Stimulated activated CD8-positive, alpha-beta memory T cell treated with anti-CD3 and anti-CD28 coated beads, Interleukin-15, amount 100 ng/mL, for 48 hours (primary cell): ENCODE data around the gene SRPRA.
A peak's percentile ranks its signal among the peaks of the same experiment; 100 is the strongest.
"Not testable (repeated sequence)": the region's sequence is repeated elsewhere in the genome, so short reads cannot be mapped to it uniquely, and the experiment has no call there.

Experiments
- DNase-seq, 2 donors: peaks; one replicate each; pipeline ENCODE4 v3.0.0-alpha.2; 2020; ENCODE audit warnings: low read depth in 2 of 2

Gene SRPRA

GRCh38 chr11:126282736-126283591 lies 14.3 kb upstream of the SRPRA start, which contains the start of gene TIRAP:
Gene TIRAP, plus strand, starts transcription at chr11:126283093. Its CDS starts 7,802 bp downstream, at chr11:126290895.
- peak; percentile 28 to 34 for DNase-seq

- DNase-seq: no peak
Measured at GRCh38 chr11:126282361-126282735, 13.7 kb upstream of the SRPRA start.

DNA sequence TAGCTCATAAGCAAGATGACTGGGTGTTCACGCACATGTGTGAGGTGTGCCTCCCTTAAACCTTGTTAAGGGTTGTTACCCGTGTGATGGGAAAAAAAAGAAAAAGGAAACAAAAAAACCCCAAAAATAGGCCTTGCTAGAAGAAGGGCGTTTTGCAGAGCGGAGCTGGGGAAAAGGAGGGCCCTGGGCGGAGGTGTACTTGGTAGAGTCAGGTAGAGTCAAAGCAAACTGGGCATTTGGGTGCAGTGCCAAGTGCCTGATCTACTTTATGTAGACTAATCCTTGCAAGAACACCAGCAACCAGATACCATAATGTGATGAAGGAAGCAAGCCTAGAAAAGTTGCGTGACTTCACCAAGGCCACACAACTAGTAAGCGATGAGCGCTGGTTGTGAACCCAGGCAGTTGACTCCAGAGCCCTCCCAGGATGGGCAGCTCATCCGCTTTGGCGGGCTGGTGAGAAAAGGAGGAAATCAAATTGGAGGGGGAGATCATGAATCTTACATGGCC lies 13.0 kb upstream of the SRPRA start:
- no peak for DNase-seq

DNA sequence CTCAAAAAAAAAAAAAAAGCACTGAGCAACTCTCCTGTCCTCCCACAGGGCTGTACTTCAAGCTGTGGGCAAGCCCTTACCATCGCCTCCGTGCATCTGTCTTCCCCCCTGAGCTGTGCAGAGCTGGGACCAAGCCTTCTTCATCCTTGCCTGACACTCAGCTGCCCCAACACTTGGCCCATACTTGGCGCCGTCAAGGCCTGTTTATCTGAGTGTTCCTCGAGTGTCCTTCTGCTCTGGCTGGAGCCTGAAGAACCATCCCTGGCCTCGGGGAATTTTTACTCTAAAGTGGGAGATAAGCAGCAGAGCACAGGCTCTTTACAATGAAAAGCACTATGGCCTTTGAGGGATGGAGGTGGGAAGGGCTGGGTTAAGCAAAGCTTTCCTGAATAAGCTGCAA lies 12.6 kb upstream of the SRPRA start:
- no peak for DNase-seq

DNA sequence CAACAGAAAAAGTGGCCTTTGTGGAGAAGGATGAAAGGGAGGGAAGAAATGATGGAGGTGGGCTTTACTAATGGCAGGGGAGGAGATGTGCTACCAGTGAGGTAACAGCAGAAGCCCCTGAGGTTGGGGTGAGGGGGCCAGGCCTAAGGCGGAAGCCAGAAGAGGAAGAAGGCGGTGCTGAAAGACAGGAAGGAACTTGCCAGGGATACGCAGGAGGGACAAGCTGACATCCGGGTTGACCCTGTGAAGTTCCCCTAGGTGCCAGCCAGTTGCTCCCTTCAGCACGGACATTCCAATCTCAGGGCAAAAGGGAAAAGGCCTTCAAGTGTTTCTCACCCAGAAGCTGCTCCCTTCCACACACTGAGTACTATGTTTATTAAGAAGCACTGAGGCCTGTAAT lies 11.9 kb upstream of the SRPRA start:
- DNase-seq: no peak

- no peak for DNase-seq
Measured at GRCh38 chr11:126279191-126279590, 10.5 kb upstream of the SRPRA start.

DNA sequence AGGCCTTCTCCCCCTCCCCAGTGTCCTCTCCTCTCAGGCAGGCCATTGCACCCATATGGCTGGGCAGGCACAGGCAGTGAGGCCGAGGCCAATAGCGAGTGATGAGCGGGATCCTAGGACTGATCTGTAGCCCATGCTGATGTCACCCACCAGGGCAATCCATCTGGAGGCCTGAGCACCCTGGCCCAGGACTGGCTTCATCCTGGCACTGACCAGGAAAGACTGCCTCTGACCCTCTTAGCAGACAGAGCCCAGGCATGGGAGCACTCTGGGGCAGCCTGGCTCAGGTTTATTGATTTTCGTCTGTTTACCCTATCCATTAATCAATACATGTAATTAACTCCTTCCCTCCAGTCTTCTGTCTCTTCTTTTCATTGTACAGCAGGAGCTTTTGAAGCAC lies 9.1 kb upstream of the SRPRA start:
- no peak for DNase-seq

DNA sequence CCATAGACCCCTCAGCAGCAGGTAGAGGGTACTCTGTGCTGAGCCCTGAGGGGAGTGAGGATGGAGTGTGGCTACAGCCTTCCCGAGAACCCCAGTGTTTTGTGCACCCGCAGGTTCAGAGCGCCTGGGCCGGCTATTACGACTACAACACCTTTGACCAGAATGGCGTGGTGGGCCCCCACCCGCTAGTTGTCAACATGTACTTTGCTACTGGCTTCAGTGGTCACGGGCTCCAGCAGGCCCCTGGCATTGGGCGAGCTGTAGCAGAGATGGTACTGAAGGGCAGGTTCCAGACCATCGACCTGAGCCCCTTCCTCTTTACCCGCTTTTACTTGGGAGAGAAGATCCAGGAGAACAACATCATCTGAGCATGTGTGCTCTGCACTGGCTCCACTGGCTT lies 8.6 kb upstream of the SRPRA start:
- no peak for DNase-seq

- DNase-seq: no peak
Measured at GRCh38 chr11:126268361-126268707, 361 bp downstream of the SRPRA start.

DNA sequence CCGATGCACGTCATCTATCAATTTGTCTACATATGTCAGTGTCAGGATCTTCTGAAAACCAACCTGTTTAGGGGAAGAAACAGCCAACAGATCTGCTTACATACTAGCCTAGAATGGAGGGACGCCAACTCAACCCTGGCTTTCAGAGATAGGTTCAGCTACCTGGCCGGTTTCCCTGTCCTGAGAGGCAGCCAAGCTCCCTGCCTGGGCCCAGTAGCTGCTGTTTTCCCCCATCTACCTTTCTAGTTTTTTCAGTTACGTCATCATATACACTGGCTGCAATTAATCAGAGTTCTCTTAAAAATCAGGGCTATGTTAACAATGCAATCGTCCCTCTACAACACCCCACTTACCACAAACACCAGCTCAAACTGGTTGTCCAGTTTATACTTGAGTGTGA lies 1.0 kb downstream of the SRPRA start:
- DNase-seq: no peak

DNA sequence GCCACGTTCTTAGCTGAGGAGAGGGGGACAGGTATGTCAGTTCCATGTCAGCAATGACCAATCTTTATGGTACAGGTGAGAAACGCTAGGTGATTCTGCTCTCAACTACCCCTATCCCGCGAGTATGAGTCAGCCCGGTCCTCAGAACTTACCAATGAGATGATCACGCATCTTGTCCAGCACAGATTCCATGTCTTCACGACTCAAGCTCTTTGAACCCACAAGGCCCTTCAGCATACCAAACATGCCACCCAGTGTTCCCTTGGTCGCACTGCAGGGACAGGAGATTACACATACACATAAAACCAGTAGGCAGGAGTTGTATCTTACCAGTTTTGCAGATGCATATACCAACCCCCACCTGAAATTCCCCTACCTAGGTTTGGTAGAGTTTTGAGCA lies 2.9 kb downstream of the SRPRA start:
- no peak for DNase-seq

- DNase-seq: no peak
Measured at GRCh38 chr11:126263489-126263888, 5.2 kb downstream of the SRPRA start.

GRCh38 chr11:126262216-126262615 lies 6.5 kb downstream of the SRPRA start:
- no peak for DNase-seq

DNA sequence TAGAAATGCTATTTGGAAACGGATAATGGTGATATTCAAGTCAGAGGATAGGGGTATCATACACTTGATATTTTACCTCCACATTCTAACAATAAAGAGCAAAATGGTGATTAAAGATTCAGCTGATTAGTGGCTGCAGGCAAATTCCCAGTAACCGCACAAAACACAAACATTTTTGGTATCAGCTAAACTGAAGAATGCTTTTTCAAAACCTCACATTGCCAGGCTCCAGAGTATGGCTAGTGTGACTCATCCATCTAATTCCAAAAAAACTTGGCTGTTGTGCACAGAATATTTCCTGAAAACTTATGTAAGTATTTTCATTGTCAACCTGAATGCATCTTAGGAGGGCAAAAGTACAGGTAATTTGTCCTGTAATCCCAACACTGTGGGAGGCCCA lies 10.9 kb downstream of the SRPRA start:
- no peak for DNase-seq

- no peak for DNase-seq
Measured at GRCh38 chr11:126257144-126257543, 11.6 kb downstream of the SRPRA start.

DNA sequence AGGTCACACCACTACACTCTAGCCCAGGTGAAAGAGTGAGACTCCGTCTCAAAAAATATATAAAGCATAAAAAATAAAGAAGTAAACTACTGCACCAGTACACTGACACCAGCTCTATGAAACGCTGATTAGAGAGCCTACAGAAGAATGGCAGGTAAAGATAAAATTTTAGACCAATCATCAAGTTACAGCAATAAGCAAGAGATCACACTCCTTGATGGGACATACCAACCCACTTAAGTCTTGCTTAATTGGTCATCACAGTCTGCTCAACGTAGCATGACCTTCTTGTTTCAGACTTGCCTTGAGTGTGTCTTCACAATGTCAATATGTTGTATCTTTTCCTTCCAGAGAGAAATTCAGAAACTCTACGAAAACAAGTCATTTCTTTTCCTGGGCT lies 12.5 kb downstream of the SRPRA start:
- DNase-seq: no peak

GRCh38 chr11:126255507-126255906 lies 13.2 kb downstream of the SRPRA start:
- not testable (repeated sequence) for DNase-seq

GRCh38 chr11:126254819-126255218 lies 13.9 kb downstream of the SRPRA start:
- DNase-seq: no peak

DNA sequence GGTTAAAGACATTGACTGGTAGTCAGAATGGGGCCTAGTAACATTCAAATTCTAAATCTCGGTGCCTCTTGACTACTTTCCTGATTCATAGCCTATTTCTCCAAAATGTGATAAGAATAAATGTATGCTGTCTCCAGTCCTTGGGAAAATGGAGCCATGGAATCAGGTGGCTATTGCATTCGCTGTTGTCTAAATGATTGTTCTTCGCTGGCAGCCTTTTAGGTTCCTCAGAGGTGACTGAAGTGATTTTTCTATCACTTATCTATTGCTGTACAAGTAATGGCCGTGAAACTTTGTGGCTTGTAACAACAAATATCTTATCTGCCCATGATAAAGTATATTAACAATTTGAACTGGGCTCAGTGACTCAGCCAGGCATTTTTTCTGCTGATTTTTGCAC lies 15.4 kb downstream of the SRPRA start:
- DNase-seq: no peak

GRCh38 chr11:126246636-126247035 lies 22.1 kb downstream of the SRPRA start:
- DNase-seq: no peak

DNA sequence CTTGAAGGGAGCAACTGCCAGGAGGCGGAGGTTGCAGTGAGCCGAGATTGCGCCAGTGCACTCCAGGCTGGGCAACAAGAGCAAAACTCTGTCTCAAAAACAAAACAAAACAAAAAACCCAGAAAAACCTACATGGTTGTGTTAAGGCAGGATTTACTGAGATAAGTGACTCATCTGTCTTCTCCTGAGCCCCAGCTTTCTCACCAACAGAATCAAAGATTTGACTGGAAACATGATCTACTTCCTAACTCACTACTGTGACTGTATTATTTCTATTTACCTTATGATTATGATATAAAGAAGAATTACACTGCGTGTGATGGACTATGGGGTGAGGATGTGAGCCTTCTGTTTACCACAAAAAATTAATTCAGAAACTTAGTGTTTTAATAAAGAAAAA lies 35.3 kb downstream of the SRPRA start:
- DNase-seq: no peak

- no peak for DNase-seq
Measured at GRCh38 chr11:126232683-126233082, 36.0 kb downstream of the SRPRA start.

- no peak for DNase-seq
Measured at GRCh38 chr11:126231725-126232459, 36.8 kb downstream of the SRPRA start.
